ENCODE data around the gene GCH1.
A peak's percentile ranks its signal among the peaks of the same experiment; 100 is the strongest.

GCH1 gene

GRCh38 chr14:54823757-54824549 lies 78.7 kb downstream of the GCH1 start:
- DNase-seq (ENCODE audit: low read depth in 2 of 2), result no peak

- DNase-seq (ENCODE audit: low read depth in 2 of 2), result no peak
These were observed 79.9 kb downstream of the GCH1 start for GRCh38 chr14:54822685-54823084.

DNA sequence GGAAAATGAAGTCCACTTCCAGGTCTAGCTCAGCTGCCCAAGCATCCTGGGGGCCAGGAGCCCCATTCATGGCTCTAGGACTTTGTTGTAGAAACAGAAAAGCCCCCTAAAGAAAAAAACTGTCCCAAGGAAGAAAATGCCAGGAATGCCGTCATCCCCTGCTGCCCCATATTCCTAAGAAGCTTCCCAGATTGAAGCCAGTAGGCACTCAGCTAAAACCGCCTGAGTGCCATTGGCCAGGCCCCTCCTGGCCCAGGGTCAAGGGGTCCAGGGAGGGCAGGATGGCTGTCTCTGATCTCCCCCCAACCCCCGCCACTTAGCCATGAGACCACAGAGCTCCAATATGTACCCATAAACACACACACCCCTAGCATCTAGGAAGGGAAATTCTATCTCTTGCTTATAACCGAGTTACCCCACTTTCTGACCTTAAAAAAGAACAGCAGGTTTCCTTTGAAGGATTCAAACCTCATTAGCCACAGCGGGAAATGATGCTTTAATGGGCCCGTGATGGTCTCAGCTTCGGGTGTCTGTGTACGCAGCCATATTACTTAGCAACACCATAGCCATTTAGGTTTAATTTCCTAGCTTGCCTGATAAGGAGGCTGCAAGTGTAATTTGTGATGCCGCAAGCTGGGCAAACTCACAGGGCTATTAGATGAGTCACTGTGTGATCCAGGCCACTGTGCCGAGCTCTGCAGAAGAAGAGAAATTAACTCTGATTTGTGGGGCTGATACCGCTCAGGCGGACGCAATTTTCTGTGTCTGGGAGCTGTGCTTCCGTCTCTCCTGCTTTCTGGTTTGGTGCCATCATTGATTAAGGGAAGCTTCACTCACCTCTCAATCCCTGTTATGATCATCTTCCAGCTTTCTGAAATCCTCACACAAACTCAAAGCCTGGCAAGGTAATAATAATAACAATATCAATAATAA lies 84.2 kb downstream of the GCH1 start:
- no peak for DNase-seq (ENCODE audit: low read depth in 2 of 2)

GRCh38 chr14:54817506-54817905 lies 85.1 kb downstream of the GCH1 start:
- DNase-seq (ENCODE audit: low read depth in 2 of 2), result no peak

- DNase-seq (ENCODE audit: low read depth in 2 of 2), result no peak
These were observed 86.2 kb downstream of the GCH1 start for GRCh38 chr14:54816450-54816849.

DNA sequence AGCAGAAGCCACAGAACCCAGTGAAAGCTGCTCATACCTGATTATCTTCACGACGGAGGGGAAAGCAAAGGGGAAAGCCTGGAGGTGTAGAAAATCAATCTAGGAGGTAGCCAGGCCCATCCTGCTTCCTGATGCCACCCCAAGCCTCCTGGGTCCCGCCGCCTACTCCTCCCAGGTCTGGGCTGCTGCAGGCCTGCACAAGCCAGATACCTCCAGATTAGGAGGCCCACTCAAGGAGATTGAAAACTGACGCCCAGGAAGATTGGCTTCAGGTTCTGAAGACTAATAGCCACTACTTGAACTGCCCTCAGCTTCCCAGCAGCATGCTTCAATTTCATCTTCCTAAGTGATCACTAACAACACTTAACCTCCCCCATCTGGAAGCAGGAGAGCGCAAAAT lies 87.1 kb downstream of the GCH1 start:
- no peak for DNase-seq (ENCODE audit: low read depth in 2 of 2)

DNA sequence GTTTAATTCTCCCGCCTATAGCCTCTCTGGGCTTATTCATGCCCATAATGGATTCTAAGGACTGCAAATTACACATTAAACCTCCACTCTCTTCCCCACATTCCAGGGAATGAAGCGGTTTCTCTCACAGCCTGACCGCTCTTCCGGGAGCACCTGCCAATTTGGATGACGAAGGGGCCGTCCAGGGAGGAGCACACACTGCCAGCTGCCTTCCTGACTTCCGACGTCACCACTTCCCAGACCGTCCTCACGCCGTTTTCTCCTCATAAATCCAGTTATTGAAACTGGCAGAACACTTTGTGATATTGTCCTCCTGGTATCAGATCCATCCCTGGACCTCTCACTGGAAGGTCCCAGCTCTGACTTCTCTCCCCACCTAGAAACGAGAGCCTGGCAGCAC lies 87.6 kb downstream of the GCH1 start:
- DNase-seq (ENCODE audit: low read depth in 2 of 2), result no peak

- no peak for DNase-seq (ENCODE audit: low read depth in 2 of 2)
These were observed 88.5 kb downstream of the GCH1 start for GRCh38 chr14:54814076-54814475.

- DNase-seq (ENCODE audit: low read depth in 2 of 2), result no peak
These were observed 89.5 kb downstream of the GCH1 start for GRCh38 chr14:54813081-54813480.

- DNase-seq (ENCODE audit: low read depth in 2 of 2), result no peak
These were observed 90.0 kb downstream of the GCH1 start for GRCh38 chr14:54812617-54813016.

- DNase-seq (ENCODE audit: low read depth in 2 of 2), result no peak
These were observed 92.9 kb downstream of the GCH1 start for GRCh38 chr14:54809767-54810166.

GRCh38 chr14:54808326-54809161 lies 94.1 kb downstream of the GCH1 start:
- no peak for DNase-seq (ENCODE audit: low read depth in 2 of 2)

- DNase-seq (ENCODE audit: low read depth in 2 of 2), result no peak
These were observed 94.7 kb downstream of the GCH1 start for GRCh38 chr14:54807881-54808280.

DNA sequence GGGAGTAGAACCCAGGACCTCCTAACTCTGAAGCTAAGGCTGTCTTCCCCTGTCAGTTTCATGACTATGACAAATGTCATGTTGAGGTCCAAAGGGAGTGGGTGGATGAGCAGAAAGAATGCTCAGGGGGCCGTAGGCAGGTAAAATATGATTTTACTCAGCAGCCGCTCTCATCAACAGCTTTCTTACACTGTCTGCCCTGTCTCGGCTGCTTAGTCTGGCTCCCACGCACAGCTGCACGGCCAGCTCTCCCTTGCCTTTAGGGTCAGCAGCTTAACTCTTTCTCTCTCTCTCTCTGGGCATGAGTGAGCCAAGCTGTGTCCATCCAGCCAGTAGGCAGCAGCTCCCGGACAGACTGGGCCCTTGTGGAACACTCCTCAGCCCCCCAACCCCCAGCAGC lies 95.2 kb downstream of the GCH1 start:
- no peak for DNase-seq (ENCODE audit: low read depth in 2 of 2)

DNA sequence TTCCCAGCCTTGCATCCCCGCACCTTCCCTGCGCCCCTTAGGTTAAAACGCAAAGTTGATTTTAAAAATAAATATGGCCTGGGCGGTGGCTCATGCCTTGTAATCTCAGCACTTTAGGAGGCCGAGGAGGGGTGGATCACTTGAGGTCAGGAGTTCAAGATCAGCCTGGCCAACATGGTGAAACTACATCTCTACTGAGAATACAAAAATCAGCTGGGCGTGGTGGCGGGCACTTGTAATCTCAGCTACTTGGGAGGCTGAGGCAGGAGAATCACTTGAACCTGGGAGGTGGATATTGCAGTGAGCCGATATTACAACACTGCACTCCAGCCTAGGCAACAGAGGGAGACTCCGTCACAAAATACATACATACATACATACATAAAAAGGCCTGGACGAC lies 96.0 kb downstream of the GCH1 start:
- DNase-seq (ENCODE audit: low read depth in 2 of 2), result no peak

DNA sequence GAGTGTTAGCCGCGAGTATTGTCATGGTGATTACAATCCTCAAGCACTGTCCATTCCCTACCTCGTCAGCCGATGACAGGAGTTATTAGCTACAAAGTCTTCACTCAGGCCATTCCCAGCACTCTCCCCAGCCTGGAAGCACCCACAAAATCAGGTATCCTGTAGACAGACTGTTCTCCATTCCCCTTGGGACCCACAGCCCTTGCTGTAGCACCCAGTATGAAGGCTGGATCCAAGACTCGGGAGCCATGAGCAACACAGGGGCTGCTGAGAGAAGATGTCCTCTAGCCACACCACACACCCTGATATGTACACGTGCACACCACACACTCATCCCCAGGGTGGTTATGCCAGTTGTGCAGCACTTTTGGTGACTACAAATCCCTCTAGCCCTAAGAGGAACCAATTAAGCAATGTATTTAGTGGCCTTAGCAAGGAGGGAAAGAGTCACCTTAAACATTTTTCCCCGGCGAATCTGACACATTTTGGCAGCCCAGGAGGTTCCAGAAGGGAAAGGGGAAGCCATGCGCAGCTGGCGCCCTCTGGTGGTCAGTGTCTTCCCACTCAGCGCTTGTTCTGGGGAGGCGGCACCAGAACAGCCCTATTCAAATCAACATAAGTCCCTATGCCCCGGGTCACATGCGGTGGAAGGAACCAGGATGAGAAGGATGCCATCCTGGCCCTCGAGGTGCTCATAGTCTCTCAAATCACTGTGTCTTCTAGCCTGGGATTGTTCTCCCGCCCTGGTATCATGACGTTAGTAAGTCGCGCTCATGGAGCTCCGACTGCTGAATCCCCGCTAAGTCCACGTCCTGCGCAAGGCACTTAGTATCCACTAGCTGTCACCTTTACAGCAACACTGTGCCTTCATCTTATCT lies 96.9 kb downstream of the GCH1 start:
- peak; percentile 52 to 57 for DNase-seq (ENCODE audit: low read depth in 2 of 2)

DNA sequence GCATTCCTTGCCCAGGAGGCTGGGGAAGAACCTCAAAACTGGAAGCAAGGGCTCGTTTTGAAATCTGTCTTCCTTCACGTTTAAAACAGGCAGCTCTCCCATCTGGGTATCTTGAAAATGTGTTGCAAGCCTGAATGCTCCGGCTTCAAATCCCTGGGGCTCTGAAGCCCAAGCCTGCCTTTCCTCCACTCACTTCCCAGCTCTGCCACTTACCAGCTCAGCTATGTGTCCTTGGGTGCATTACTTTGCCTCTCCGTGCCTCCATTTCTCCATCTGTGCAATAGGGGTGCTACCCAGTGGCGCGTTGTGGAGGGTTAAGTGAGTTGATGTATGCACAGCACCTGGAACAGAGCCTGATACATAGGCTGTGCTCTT lies 97.6 kb downstream of the GCH1 start:
- DNase-seq (ENCODE audit: low read depth in 2 of 2), result no peak

GRCh38 chr14:54804538-54805041 lies 98.0 kb downstream of the GCH1 start:
- no peak for DNase-seq (ENCODE audit: low read depth in 2 of 2)

- no peak for DNase-seq (ENCODE audit: low read depth in 2 of 2)
These were observed 98.6 kb downstream of the GCH1 start for GRCh38 chr14:54803926-54804537.

DNA sequence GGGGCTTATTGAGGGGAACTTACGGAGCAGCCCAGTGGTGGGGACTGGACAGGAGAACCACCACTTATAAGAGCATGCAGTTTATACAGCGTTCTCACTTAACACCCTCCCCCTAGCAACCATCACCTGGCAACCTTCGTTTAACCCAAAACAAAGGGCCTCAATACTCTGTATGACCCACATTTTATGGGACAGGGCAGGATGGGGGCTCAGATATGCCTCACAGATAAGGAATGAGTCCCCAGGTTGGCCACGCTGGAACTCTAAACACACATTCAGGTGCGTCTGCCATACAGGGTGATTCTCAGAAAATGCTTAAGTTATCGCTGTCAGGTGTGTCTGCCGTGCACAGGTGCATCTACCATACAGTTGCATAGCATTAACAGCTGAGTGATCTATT lies 99.2 kb downstream of the GCH1 start:
- no peak for DNase-seq (ENCODE audit: low read depth in 2 of 2)
